Measurements from ENCODE around the gene STK11. TPM values are rescaled to one million over a fixed set of nuclear protein-coding genes. Genes with fewer than 3 reads are reported as not detected.

Gene STK11
- total RNA-seq, 1 experiment from 2014 or later, result 116 TPM

DNA sequence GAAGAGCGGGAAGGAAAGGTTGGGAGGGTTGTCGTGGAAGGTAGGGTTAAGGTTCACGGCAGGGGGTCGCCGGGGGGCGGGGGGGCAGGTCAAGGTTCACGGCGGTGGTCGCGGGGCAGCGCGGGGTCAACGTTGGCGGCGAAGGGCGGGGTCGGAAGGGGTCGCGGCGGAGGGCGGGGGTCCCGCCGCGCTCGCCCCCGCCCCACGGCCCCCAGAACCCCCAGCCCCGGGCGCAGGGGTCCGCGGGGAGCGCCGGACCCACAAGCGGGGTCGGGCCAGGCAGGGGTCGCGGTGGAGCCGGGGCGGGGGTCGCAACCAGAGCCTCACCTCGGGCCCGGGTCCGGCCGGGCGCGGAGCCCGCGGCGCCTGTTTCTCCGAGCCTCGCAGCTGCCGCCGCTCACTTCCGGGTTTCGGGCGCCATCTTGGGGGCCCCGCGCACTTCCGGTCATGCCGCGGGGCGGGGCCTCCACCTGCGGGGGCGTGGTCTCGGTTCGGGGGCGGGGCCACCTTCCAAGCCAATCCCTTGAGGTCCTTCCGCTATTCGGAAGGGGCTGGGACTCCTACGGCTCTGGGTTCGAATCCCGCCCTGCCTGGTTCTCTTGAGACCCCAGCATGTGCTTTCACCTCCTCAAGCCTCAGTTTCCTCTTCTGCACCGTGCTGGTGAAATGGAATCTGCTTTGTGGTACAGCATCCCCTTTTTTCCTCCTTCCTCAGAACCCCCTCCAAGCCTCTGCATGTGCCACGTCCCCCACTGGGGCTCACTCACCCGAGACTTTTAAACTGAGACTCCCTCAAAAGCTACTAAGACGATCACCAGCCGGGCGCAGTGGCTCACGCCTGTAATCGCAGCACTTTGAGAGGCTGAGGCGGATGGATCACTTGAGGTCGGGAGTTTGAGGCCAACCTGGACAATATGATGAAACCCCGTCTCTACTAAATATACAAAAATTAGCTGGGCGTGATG is 31.5 kb upstream of the STK11 start, which contains the start of gene SBNO2:
TSS of gene SBNO2 (minus strand) at position 424 of the 965 bp plus-strand sequence. CDS start 19,992 bp downstream, outside the sequence.
- peaks cover 47% of the 10 kb centered on the region for H3K4me1 ChIP-seq (ENCODE audit: control insufficient read depth, insufficient read depth, low read length)
- POLR2A ChIA-PET, result no interaction called here

GRCh38 chr19:1177322-1178114 is 28.1 kb upstream of the STK11 start:
- peaks cover 3% of the 10 kb centered on the region; the same call in 1 of the 2 replicates for H3K36me3 ChIP-seq (ENCODE audit: control insufficient read depth, insufficient read depth, low read length)
- peak overlapping the region in 1 of 2 experiments; percentile 2; a peak in 1 of 4 replicates for H3K4me3 ChIP-seq (ENCODE audit: low read depth in 2 of 2, low read length in 2 of 2)
- intact Hi-C loops (cut with micrococcal nuclease; ENCODE audit: unreplicated experiment) (no loop called here), in situ Hi-C loops (cut with HindIII; ENCODE audit: low pct_unique_long_range_greater_than_20kb, low sequenced_read_pairs) (no loop called here)
- H3K27ac ChIP-seq (ENCODE audit: low read length), result peak overlapping the region; percentile 72
- ChIA-PET POLR2A (no interaction called here), CTCF (no interaction called here)
- TF ChIP-seq SIN3A (IDR thresholded peaks at IDR 0.05; ENCODE audit: borderline replicate concordance, insufficient read depth, low read depth, low read length) (no peak), POLR2AphosphoS5 (IDR thresholded peaks at IDR 0.05; ENCODE audit: low read depth, low read length) (no peak), REST (IDR thresholded peaks at IDR 0.05; ENCODE audit: insufficient read depth in 1 of 2, low read depth in 2 of 2, low read length in 1 of 2) (no peak), TCF7L2 (IDR thresholded peaks at IDR 0.05; ENCODE audit: low read depth, low read length) (no peak)
- TF ChIP-seq, protein P1, sequence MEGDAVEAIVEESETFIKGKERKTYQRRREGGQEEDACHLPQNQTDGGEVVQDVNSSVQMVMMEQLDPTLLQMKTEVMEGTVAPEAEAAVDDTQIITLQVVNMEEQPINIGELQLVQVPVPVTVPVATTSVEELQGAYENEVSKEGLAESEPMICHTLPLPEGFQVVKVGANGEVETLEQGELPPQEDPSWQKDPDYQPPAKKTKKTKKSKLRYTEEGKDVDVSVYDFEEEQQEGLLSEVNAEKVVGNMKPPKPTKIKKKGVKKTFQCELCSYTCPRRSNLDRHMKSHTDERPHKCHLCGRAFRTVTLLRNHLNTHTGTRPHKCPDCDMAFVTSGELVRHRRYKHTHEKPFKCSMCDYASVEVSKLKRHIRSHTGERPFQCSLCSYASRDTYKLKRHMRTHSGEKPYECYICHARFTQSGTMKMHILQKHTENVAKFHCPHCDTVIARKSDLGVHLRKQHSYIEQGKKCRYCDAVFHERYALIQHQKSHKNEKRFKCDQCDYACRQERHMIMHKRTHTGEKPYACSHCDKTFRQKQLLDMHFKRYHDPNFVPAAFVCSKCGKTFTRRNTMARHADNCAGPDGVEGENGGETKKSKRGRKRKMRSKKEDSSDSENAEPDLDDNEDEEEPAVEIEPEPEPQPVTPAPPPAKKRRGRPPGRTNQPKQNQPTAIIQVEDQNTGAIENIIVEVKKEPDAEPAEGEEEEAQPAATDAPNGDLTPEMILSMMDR (IDR thresholded peaks at IDR 0.05), result no peak
- DNase-seq (ENCODE audit: low read depth, low spot score), result no peak
- BruUV-seq (replicated peaks), result no TSS peak
- ATAC-seq, result peak; percentile 69
- H3K4me1 ChIP-seq (ENCODE audit: control insufficient read depth, insufficient read depth, low read length), result peaks cover 52% of the 10 kb centered on the region
- H3K27me3 ChIP-seq (ENCODE audit: control insufficient read depth, insufficient read depth, low read length), result no peaks in the 10 kb centered on the region
- no peaks in the 10 kb centered on the region for H3K9me3 ChIP-seq (ENCODE audit: control insufficient read depth, insufficient read depth, low read depth, low read length)

More for the DNA sequence above, 31.5 kb upstream of the STK11 start, which contains the start of gene SBNO2:
- Histone ChIP-seq H3K27ac (ENCODE audit: low read length) (peak within 1 kb of the TSS; percentile 99), H3K4me3 (ENCODE audit: low read depth in 2 of 2, low read length in 2 of 2) (peak within 1 kb of the TSS; percentile 66 to 73), H3K9me3 (ENCODE audit: control insufficient read depth, insufficient read depth, low read depth, low read length) (no peaks in the 10 kb centered on the region), H3K36me3 (ENCODE audit: control insufficient read depth, insufficient read depth, low read length) (peaks cover 3% of the 10 kb centered on the region; the same call in 1 of the 2 replicates), H3K27me3 (ENCODE audit: control insufficient read depth, insufficient read depth, low read length) (no peaks in the 10 kb centered on the region)
- DNase-seq (ENCODE audit: low read depth, low spot score) (no peak), ATAC-seq (peak; percentile 27)
- BruUV-seq (replicated peaks), result no TSS peak
- in situ Hi-C loops (cut with HindIII; ENCODE audit: low pct_unique_long_range_greater_than_20kb, low sequenced_read_pairs), result no loop called here
- intact Hi-C loops (cut with micrococcal nuclease; ENCODE audit: unreplicated experiment), result no loop called here
- TF ChIP-seq TCF7L2 (IDR thresholded peaks at IDR 0.05; ENCODE audit: low read depth, low read length) (no peak), POLR2AphosphoS5 (IDR thresholded peaks at IDR 0.05; ENCODE audit: low read depth, low read length) (peak; percentile 77; the same call in 1 of the 2 replicates), SIN3A (IDR thresholded peaks at IDR 0.05; ENCODE audit: borderline replicate concordance, insufficient read depth, low read depth, low read length) (peak; percentile 59; the same call in 1 of the 2 replicates)
- TF ChIP-seq, protein P1 (IDR thresholded peaks at IDR 0.05), result no peak
- CTCF ChIA-PET, result no interaction called here
